HG02943 (cell line): ENCODE data around the gene SLC2A9.
A peak's percentile ranks its signal among the peaks of the same experiment; 100 is the strongest.
"Not testable (repeated sequence)": the region's sequence is repeated elsewhere in the genome, so short reads cannot be mapped to it uniquely, and the experiment has no call there.

Experiments used
- ATAC-seq: cut with Tn5 transposase; IDR thresholded peaks from one replicate; pipeline ENCODE4 v1.9.1; 2021; ENCODE audit warnings: mild to moderate bottlenecking, low read depth, moderate library complexity; ENCODE audit not compliant: unreplicated experiment

Gene SLC2A9

GRCh38 chr4:9847968-9848748, 173.1 kb downstream of the SLC2A9 start:
- no peak for ATAC-seq

- no peak for ATAC-seq
These were observed 175.4 kb downstream of the SLC2A9 start for GRCh38 chr4:9845791-9846493.

- ATAC-seq: no peak
These were observed 180.2 kb downstream of the SLC2A9 start for GRCh38 chr4:9841072-9841471.

- no peak for ATAC-seq
These were observed 185.9 kb downstream of the SLC2A9 start for GRCh38 chr4:9835430-9835829.

GRCh38 chr4:9833421-9833820, 187.9 kb downstream of the SLC2A9 start:
- ATAC-seq: no peak

- no peak for ATAC-seq
These were observed 188.7 kb downstream of the SLC2A9 start for GRCh38 chr4:9832640-9833039.

- no peak for ATAC-seq
These were observed 194.7 kb downstream of the SLC2A9 start for GRCh38 chr4:9826551-9826950.

GRCh38 chr4:9825049-9825448, 196.2 kb downstream of the SLC2A9 start:
- no peak for ATAC-seq

GRCh38 chr4:9820343-9820742, 201.0 kb downstream of the SLC2A9 start:
- no peak for ATAC-seq

GRCh38 chr4:9816285-9816684, 205.0 kb downstream of the SLC2A9 start:
- ATAC-seq: no peak

- ATAC-seq: peak; percentile 84
These were observed 208.6 kb downstream of the SLC2A9 start for GRCh38 chr4:9812501-9813340.

- no peak for ATAC-seq
These were observed 209.5 kb downstream of the SLC2A9 start for GRCh38 chr4:9811806-9812205.

GRCh38 chr4:9808077-9808476, 213.2 kb downstream of the SLC2A9 start:
- no peak for ATAC-seq

GRCh38 chr4:9804918-9805317, 216.4 kb downstream of the SLC2A9 start:
- no peak for ATAC-seq

- ATAC-seq: no peak
These were observed 220.4 kb downstream of the SLC2A9 start for GRCh38 chr4:9800848-9801247.

GRCh38 chr4:9796641-9797040, 224.7 kb downstream of the SLC2A9 start:
- not testable (repeated sequence) for ATAC-seq

GRCh38 chr4:9792381-9792780, 228.9 kb downstream of the SLC2A9 start:
- no peak for ATAC-seq

- not testable (repeated sequence) for ATAC-seq
These were observed 235.4 kb downstream of the SLC2A9 start for GRCh38 chr4:9785891-9786290.

- no peak for ATAC-seq
These were observed 239.2 kb downstream of the SLC2A9 start for GRCh38 chr4:9782136-9782436.

- no peak for ATAC-seq
These were observed 239.8 kb downstream of the SLC2A9 start, which contains the start of gene DRD5 for GRCh38 chr4:9781343-9782135. Gene DRD5, plus strand, starts transcription at chr4:9781634. Its CDS starts 396 bp downstream, at chr4:9782030.
